Ovary (tissue), 9 donors: Measurements from ENCODE around the gene PTPN18. TPM values are rescaled to one million over a fixed set of nuclear protein-coding genes. Genes with fewer than 3 reads are reported as not detected.

Experiments used
- DNase-seq, 5 donors: peaks; one replicate each; pipeline ENCODE4 v3.0.0-alpha.2; 2019 to 2020
- H3K27ac ChIP-seq, 2 donors: fragments of 200-600 bp; one replicate each; pipeline versions ENCODE4 v1.5.1 to v1.8.0; 2019 to 2022
- H3K27me3 ChIP-seq: fragments of 200-600 bp; one replicate; pipeline ENCODE4 v1.8.0; 2022
- H3K36me3 ChIP-seq: fragments of 200-600 bp; sonication (generic); one replicate; pipeline ENCODE4 v1.5.1; 2019
- H3K4me1 ChIP-seq: one replicate; pipeline ENCODE4 v1.8.1; 2013; ENCODE audit warnings: mild to moderate bottlenecking, moderate library complexity; ENCODE audit not compliant: insufficient read depth
- H3K4me3 ChIP-seq: fragments of 200-600 bp; sonication (generic); one replicate; pipeline ENCODE4 v1.5.1; 2017
- H3K9me3 ChIP-seq, 2 donors: fragments of 200-600 bp in 1 of 2; sonication (generic) in 1 of 2; one replicate each; pipeline versions ENCODE4 v1.5.1 to v1.8.1; 2013 to 2019; ENCODE audit warnings: mild to moderate bottlenecking in 1 of 2, moderate library complexity in 1 of 2
- CTCF ChIP-seq, 3 donors: fragments of 450-650 bp in 2 of 3; fragments of 200-600 bp in 1 of 3; IDR thresholded peaks; one replicate each; pipeline versions ENCODE4 v1.5.1 to v1.8.0; 2016 to 2022; ENCODE audit warnings: antibody characterized with exemption in 3 of 3, mild to moderate bottlenecking in 1 of 3
- EP300 ChIP-seq: sonication (generic); formaldehyde crosslinking; IDR thresholded peaks from one replicate; pipeline ENCODE4 v1.6.1; 2017; ENCODE audit warnings: antibody characterized with exemption
- POLR2A ChIP-seq: fragments of 450-650 bp; IDR thresholded peaks from one replicate; pipeline ENCODE4 v1.6.1; 2017; ENCODE audit warnings: antibody characterized with exemption, mild to moderate bottlenecking, moderate library complexity
- WGBS, 3 donors: extraction: QIAGEN DNeasy Blood & Tissue Kit in 1 of 3; methylation state at CpG; one replicate each; pipeline versions ENCODE4 v1.1.5 to v1.1.7; 2013 to 2017; 5-methylcytosine and 5-hydroxymethylcytosine counted together
- intact Hi-C, 4 donors: fragments of 100-400 bp; cut with DNase I; formaldehyde crosslinking; loops; one replicate each; pipeline versions ENCODE4 v1.11.0 to v1.15.1; 2022 to 2023
- polyA plus RNA-seq, 2 donors: library from polyadenylated mRNA; stranded (reverse); fragments of 200-250 nt in 1 of 2; fragments of 350-450 nt in 1 of 2; fragmentation: Illumina TruSeq in 1 of 2; extraction: RNeasy Lipid Tissue Mini Kit (QIAGEN cat#74804) in 1 of 2; gene quantifications; one replicate each; pipeline ENCODE4 v1.2.3, GENCODE V29; 2013 to 2014
- total RNA-seq, 7 donors: library from RNA; depleted of rRNA in 2 of 7; stranded (reverse); fragments of >200 nt in 2 of 7; fragmentation: NEBNext Ultra II Directional in 3 of 7; extraction: Animal tissue kit (Norgen Biotek cat#: 25700) in 3 of 7; gene quantifications; one replicate each; pipeline versions ENCODE4 v1.1.0 to v1.2.4, GENCODE V29; 2016 to 2023
- donor health status: DM: no; HTN: no; CAD: no; lungs with moderate emphysema.
- donor health status: DM: no; HTN: no; CAD: no.
- donor health status: Bipolar disorder and iron deficiency.
- donor health status: DM: yes; HTN: yes; CAD: no.
- donor health status: DM: no; HTN: no; CAD: no.
- donor health status: DM: yes; HTN: yes; CAD: no.

Gene PTPN18
- total and polyA plus RNA-seq, 9 donors: 22.2 to 62.6 (median 30.8) TPM

- no peak overlapping the region for H3K4me3 ChIP-seq
- no peaks in the 10 kb centered on the region for H3K27me3 ChIP-seq
- TF ChIP-seq CTCF (IDR thresholded peaks at IDR 0.05): no peak
- TF ChIP-seq EP300: no peak
- TF ChIP-seq POLR2A: no peak
- no peaks in the 10 kb centered on the region for H3K4me1 ChIP-seq
- WGBS, 3 donors: 20 to 27% (median 25%) methylated on average over 8 of the region's 8 CpGs
- DNase-seq: no peak
- no peaks in the 10 kb centered on the region for H3K9me3 ChIP-seq
- H3K27ac ChIP-seq: no peak overlapping the region
- intact Hi-C loops: loop anchor here in 3 of 4 donors (5.0 to 10.0 kb wide), 3 partner anchors 153 to 461 kb away; partner anchors contain the start of genes MZT2B (in 1 of the 3) and SMPD4 (in 1 of the 3)
- H3K36me3 ChIP-seq: no peaks in the 10 kb centered on the region
These were observed 18.0 kb upstream of the PTPN18 start for GRCh38 chr2:130337735-130338325.

GRCh38 chr2:130338793-130339345, 17.0 kb upstream of the PTPN18 start:
- Histone ChIP-seq H3K27ac (no peak overlapping the region), H3K9me3 (no peaks in the 10 kb centered on the region), H3K4me3 (no peak overlapping the region), H3K4me1 (peaks cover 3% of the 10 kb centered on the region), H3K27me3 (no peaks in the 10 kb centered on the region), H3K36me3 (no peaks in the 10 kb centered on the region)
- intact Hi-C loops: loop anchor here in 3 of 4 donors (5.0 to 10.0 kb wide), 3 partner anchors 154 to 462 kb away; partner anchors contain the start of genes MZT2B (in 1 of the 3) and SMPD4 (in 1 of the 3)
- no peak for DNase-seq
- TF ChIP-seq POLR2A: no peak
- TF ChIP-seq EP300: no peak
- no peak for TF ChIP-seq CTCF (IDR thresholded peaks at IDR 0.05)
- WGBS, 3 donors: 82 to 93% (median 84%) methylated on average over 12 of the region's 12 CpGs

GRCh38 chr2:130339885-130340745, 15.7 kb upstream of the PTPN18 start:
- intact Hi-C loops: loop anchor here (5.0 to 10.0 kb wide), 4 partner anchors 155 to 463 kb away; partner anchors contain the start of genes MZT2B (in 3 of the 4) and SMPD4 (in 3 of the 4)
- WGBS, 3 donors: 94 to 96% (median 95%) methylated on average over 10 of the region's 10 CpGs
- H3K9me3 ChIP-seq: no peaks in the 10 kb centered on the region
- no peaks in the 10 kb centered on the region for H3K27me3 ChIP-seq
- no peaks in the 10 kb centered on the region for H3K36me3 ChIP-seq
- no peak for DNase-seq
- no peak overlapping the region for H3K4me3 ChIP-seq
- no peak overlapping the region for H3K27ac ChIP-seq
- TF ChIP-seq CTCF (IDR thresholded peaks at IDR 0.05) (no peak), EP300 (no peak), POLR2A (no peak)
- H3K4me1 ChIP-seq: peaks cover 3% of the 10 kb centered on the region

GRCh38 chr2:130341562-130342019, 14.3 kb upstream of the PTPN18 start:
- H3K27me3 ChIP-seq: no peaks in the 10 kb centered on the region
- peaks cover 3% of the 10 kb centered on the region for H3K4me1 ChIP-seq
- intact Hi-C loops: loop anchor here in 2 of 4 donors (5.0 to 10.0 kb wide), 2 partner anchors 157 to 159 kb away; partner anchors contain the start of genes MZT2B (in 2 of the 2) and SMPD4 (in 2 of the 2)

More at GRCh38 chr2:130341562-130342019, 14.3 kb upstream of the PTPN18 start:
- H3K4me3 ChIP-seq: peak overlapping the region; percentile 79
- H3K36me3 ChIP-seq: no peaks in the 10 kb centered on the region
- H3K27ac ChIP-seq: peak overlapping the region; percentile 45 to 85
- H3K9me3 ChIP-seq: no peaks in the 10 kb centered on the region
- TF ChIP-seq CTCF (IDR thresholded peaks at IDR 0.05) (no peak), EP300 (no peak), POLR2A (no peak)
- 1 to 3% (median 1%) methylated on average over 13 to 24 of the region's 24 CpGs for WGBS, 3 donors
- DNase-seq: no peak
